Esophagus muscularis mucosa (tissue), 3 donors: ENCODE data around the gene KSR1.

ENCODE experiments used
- POLR2A ChIP-seq: fragments of 450-650 bp; IDR thresholded peaks from one replicate; pipeline ENCODE4 v1.6.1; 2017; ENCODE audit warnings: antibody characterized with exemption, moderate library complexity, mild to moderate bottlenecking, low read depth
- TF ChIP-seq, protein P1 (sequence below), 3 experiments: fragments of 200-600 bp in 2 of 3; fragments of 450-650 bp in 1 of 3; sonication (generic) in 2 of 3; IDR thresholded peaks; one replicate each; pipeline ENCODE4 v1.5.1; 2017 to 2019; ENCODE audit warnings: antibody characterized with exemption in 3 of 3, mild to moderate bottlenecking in 2 of 3, moderate library complexity in 1 of 3

DNA sequence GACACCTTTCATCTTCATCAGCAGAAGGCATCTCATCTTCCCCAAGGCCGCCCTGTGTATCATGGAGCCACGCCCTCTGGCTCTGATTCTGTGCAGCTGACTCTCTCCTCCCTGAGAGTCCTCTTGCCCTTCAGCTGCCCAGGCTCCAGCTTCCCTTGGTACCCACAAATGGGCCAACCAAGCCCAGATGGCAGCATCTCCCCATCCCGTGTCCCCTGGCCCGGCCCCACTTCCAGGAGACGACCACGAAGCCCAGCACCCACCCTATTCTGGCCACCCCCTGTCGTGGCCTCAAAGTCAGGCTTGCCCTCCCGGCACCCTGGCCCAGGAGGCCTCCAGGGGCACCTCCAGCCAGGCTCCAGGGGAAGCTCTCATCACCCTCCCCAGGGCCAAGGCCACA is 31.3 kb upstream of the KSR1 start:
- TF ChIP-seq POLR2A, result no peak
- TF ChIP-seq, protein P1, sequence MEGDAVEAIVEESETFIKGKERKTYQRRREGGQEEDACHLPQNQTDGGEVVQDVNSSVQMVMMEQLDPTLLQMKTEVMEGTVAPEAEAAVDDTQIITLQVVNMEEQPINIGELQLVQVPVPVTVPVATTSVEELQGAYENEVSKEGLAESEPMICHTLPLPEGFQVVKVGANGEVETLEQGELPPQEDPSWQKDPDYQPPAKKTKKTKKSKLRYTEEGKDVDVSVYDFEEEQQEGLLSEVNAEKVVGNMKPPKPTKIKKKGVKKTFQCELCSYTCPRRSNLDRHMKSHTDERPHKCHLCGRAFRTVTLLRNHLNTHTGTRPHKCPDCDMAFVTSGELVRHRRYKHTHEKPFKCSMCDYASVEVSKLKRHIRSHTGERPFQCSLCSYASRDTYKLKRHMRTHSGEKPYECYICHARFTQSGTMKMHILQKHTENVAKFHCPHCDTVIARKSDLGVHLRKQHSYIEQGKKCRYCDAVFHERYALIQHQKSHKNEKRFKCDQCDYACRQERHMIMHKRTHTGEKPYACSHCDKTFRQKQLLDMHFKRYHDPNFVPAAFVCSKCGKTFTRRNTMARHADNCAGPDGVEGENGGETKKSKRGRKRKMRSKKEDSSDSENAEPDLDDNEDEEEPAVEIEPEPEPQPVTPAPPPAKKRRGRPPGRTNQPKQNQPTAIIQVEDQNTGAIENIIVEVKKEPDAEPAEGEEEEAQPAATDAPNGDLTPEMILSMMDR (IDR thresholded peaks at IDR 0.05), result no peak
